MCF 10A (cell line): ENCODE data around the gene CNOT4. TPM values are rescaled to one million over a fixed set of nuclear protein-coding genes. Genes with fewer than 3 reads are reported as not detected.

Source experiments
- BruUV-seq: library from RNA; stranded (reverse); fragments of 400-500 nt; replicated peaks from 2 replicates; lab custom pipeline; 2021; lab: Mats Ljungman, UMichigan
- CTCF ChIA-PET: fragments of 300-600 bp; sonication (Branson Sonifier 250); formaldehyde crosslinking; extraction: SDS; loops from one replicate; lab custom pipeline; 2021; ENCODE audit warnings: antibody characterized with exemption, inconsistent platforms; lab: Yijun Ruan, JAX
- POLR2A ChIA-PET: fragments of 300-600, 350-650 bp; sonication (Branson Sonifier 250); formaldehyde crosslinking; extraction: SDS; loops from one replicate; lab custom pipeline; 2020; ENCODE audit warnings: antibody characterized with exemption, inconsistent platforms; lab: Yijun Ruan, JAX
- DNase-seq: peaks from one replicate; pipeline ENCODE4 v3.0.0-alpha.2; 2018; ENCODE audit not compliant: unreplicated experiment
- H3K27ac Mint-ChIP-seq: one replicate; pipeline ENCODE4 v1.8.0; 2022; ENCODE audit warnings: mild to moderate bottlenecking, low read depth, mixed read lengths; ENCODE audit not compliant: unreplicated experiment
- H3K27me3 Mint-ChIP-seq: one replicate; pipeline ENCODE4 v1.8.0; 2022; ENCODE audit warnings: mixed read lengths; ENCODE audit not compliant: insufficient read depth, unreplicated experiment
- H3K36me3 Mint-ChIP-seq: one replicate; pipeline ENCODE4 v1.8.0; 2022; ENCODE audit warnings: mild to moderate bottlenecking, moderate library complexity, mixed read lengths; ENCODE audit not compliant: insufficient read depth, unreplicated experiment
- H3K4me1 Mint-ChIP-seq: one replicate; pipeline ENCODE4 v1.8.0; 2022; ENCODE audit warnings: mixed read lengths; ENCODE audit not compliant: insufficient read depth, unreplicated experiment
- H3K4me3 Mint-ChIP-seq: one replicate; pipeline ENCODE4 v1.8.0; 2022; ENCODE audit warnings: mild to moderate bottlenecking, moderate library complexity, mixed read lengths; ENCODE audit not compliant: unreplicated experiment
- H3K9me3 Mint-ChIP-seq: one replicate; pipeline ENCODE4 v1.8.0; 2022; ENCODE audit warnings: mixed read lengths; ENCODE audit not compliant: unreplicated experiment
- CTCF ChIP-seq: fragments of 200-600 bp; IDR thresholded peaks from one replicate; pipeline ENCODE4 v1.8.0; 2022; ENCODE audit warnings: antibody characterized with exemption, mild to moderate bottlenecking; ENCODE audit not compliant: unreplicated experiment
- intact Hi-C: fragments of 100-400 bp; cut with micrococcal nuclease; formaldehyde crosslinking; loops from 2 replicates; pipeline ENCODE4 v1.14.1; 2022
- total RNA-seq: library from RNA; stranded (reverse); gene quantifications from 2 replicates; pipeline ENCODE4 v1.2.3, GENCODE V29; 2022

The CNOT4 gene
- total RNA-seq, 1 experiment from 2014 or later, result 18.5 TPM

- no peak for TF ChIP-seq CTCF
- H3K4me3 Mint-ChIP-seq, result no peak overlapping the region
- no peak overlapping the region for H3K27ac Mint-ChIP-seq
- POLR2A ChIA-PET, result no interaction called here
- H3K36me3 Mint-ChIP-seq, result no peaks in the 10 kb centered on the region
- CTCF ChIA-PET, result interaction anchor here (1.0 to 2.7 kb wide), 2 partner anchors 8 to 183 kb away, joined by 3 to 10 read pairs; no protein-coding TSS in a partner anchor
- BruUV-seq, result no TSS peak
- no peak for DNase-seq
- no peaks in the 10 kb centered on the region for H3K27me3 Mint-ChIP-seq
- intact Hi-C loops, result no loop called here
- no peaks in the 10 kb centered on the region for H3K4me1 Mint-ChIP-seq
- H3K9me3 Mint-ChIP-seq, result peaks cover 7% of the 10 kb centered on the region
These were observed 8.8 kb upstream of the CNOT4 start for GRCh38 chr7:135518748-135519147.

- BruUV-seq, result no TSS peak
- Mint-ChIP-seq H3K27ac (no peak overlapping the region), H3K4me3 (no peak overlapping the region), H3K4me1 (peaks cover 6% of the 10 kb centered on the region), H3K36me3 (no peaks in the 10 kb centered on the region), H3K27me3 (no peaks in the 10 kb centered on the region), H3K9me3 (no peaks in the 10 kb centered on the region)
- CTCF ChIA-PET, result no interaction called here
- no peak for DNase-seq
- no peak for TF ChIP-seq CTCF
- intact Hi-C loops, result no loop called here
- POLR2A ChIA-PET, result no interaction called here
These were observed 7.2 kb upstream of the CNOT4 start for GRCh38 chr7:135517060-135517459.

DNA sequence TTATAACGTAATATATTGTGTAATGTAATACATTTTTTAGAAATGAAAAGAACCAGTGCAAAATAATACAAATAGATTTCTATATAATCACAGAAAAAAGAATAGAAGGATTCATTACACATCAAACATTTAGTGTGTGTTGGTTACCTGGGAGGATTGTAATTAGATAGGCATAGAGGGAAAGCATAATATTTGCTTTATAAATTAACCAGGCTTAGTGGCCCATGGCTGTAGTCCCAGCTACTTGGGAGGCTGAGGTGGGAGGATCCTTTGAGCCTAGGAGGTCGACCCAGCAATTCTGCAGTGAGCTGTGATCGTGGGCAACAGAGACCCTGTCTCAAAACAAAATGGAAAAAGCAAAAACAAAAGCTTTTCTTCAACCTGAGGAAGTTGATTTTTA is 5.0 kb upstream of the CNOT4 start:
- no peak overlapping the region for H3K4me3 Mint-ChIP-seq
- intact Hi-C loops, result no loop called here
- H3K27ac Mint-ChIP-seq, result no peak overlapping the region
- ChIA-PET CTCF (interaction anchor here (0.6 to 0.7 kb wide), 2 partner anchors 81 to 171 kb away, joined by 3 to 5 read pairs; no protein-coding TSS in a partner anchor), POLR2A (interaction anchor here (1.1 kb wide), 1 partner anchor 8 kb away, joined by 3 read pairs; no protein-coding TSS in a partner anchor)
- no peak for DNase-seq
- no peaks in the 10 kb centered on the region for H3K36me3 Mint-ChIP-seq
- no TSS peak for BruUV-seq
- H3K4me1 Mint-ChIP-seq, result peaks cover 6% of the 10 kb centered on the region
- TF ChIP-seq CTCF, result no peak
- H3K9me3 Mint-ChIP-seq, result no peaks in the 10 kb centered on the region
- H3K27me3 Mint-ChIP-seq, result no peaks in the 10 kb centered on the region

- Mint-ChIP-seq H3K4me3 (no peak overlapping the region), H3K4me1 (peaks cover 12% of the 10 kb centered on the region), H3K36me3 (no peaks in the 10 kb centered on the region), H3K9me3 (no peaks in the 10 kb centered on the region), H3K27me3 (no peaks in the 10 kb centered on the region), H3K27ac (no peak overlapping the region)
- ChIA-PET CTCF (interaction anchor here (0.6 to 1.0 kb wide), 3 partner anchors 9 to 96 kb away, joined by 3 to 5 read pairs (median 4); no protein-coding TSS in a partner anchor), POLR2A (interaction anchor here (0.7 kb wide), 1 partner anchor 244 kb away, joined by 3 read pairs; no protein-coding TSS in a partner anchor)
- intact Hi-C loops, result loop anchor here (1.0 kb wide), 1 partner anchor 46 kb away; no protein-coding TSS in a partner anchor
- DNase-seq, result peak; percentile 80
- peak; percentile 56 for TF ChIP-seq CTCF
- no TSS peak for BruUV-seq
These were observed 2.4 kb upstream of the CNOT4 start for GRCh38 chr7:135512135-135512887.
